ENCODE measurements around the gene TMOD1.

TMOD1 gene

DNA sequence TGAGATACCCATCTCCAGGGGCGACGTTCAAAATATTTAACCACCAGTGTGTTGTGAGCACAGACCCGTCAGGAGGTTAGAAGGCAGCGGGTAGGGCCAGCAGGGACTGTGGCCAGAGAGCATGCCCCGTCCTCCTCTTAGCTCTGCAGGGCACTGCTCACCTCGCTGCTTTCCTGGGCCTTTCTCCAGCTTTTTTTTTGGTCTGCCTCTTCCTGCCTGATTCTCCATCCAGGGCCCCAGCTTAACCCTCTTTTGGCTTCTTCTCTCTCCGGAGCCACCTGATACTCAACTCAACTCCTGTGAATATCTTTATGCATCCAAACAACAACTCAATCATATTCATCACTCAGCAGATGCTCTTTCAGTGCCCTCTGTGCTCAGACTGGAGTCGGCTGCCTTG is 44.0 kb downstream of the TMOD1 start (continued):
- TF ChIP-seq PATZ1 (CRISPR knock-in tag; IDR thresholded peaks at IDR 0.05; ENCODE audit: borderline replicate concordance) (no peak), ZNF8 (CRISPR knock-in tag; IDR thresholded peaks at IDR 0.05) (no peak), TOX (CRISPR knock-in tag; IDR thresholded peaks at IDR 0.05; ENCODE audit: borderline replicate concordance) (no peak), SNAI2 (CRISPR knock-in tag; IDR thresholded peaks at IDR 0.05) (no peak)

- TF ChIP-seq ZFP3 (CRISPR knock-in tag; IDR thresholded peaks at IDR 0.05) (no peak), TSHZ2 (CRISPR knock-in tag; IDR thresholded peaks at IDR 0.05) (no peak), ZNF8 (CRISPR knock-in tag; IDR thresholded peaks at IDR 0.05) (no peak), OSR1 (CRISPR knock-in tag; IDR thresholded peaks at IDR 0.05) (no peak), ESRRG (CRISPR knock-in tag; IDR thresholded peaks at IDR 0.05) (no peak), ZC3H10 (CRISPR knock-in tag; IDR thresholded peaks at IDR 0.05) (no peak), PATZ1 (CRISPR knock-in tag; IDR thresholded peaks at IDR 0.05; ENCODE audit: borderline replicate concordance) (no peak), CSDC2 (CRISPR knock-in tag; IDR thresholded peaks at IDR 0.05) (no peak), RARB (CRISPR knock-in tag; IDR thresholded peaks at IDR 0.05) (no peak)
- TF ChIP-seq, protein P1, sequence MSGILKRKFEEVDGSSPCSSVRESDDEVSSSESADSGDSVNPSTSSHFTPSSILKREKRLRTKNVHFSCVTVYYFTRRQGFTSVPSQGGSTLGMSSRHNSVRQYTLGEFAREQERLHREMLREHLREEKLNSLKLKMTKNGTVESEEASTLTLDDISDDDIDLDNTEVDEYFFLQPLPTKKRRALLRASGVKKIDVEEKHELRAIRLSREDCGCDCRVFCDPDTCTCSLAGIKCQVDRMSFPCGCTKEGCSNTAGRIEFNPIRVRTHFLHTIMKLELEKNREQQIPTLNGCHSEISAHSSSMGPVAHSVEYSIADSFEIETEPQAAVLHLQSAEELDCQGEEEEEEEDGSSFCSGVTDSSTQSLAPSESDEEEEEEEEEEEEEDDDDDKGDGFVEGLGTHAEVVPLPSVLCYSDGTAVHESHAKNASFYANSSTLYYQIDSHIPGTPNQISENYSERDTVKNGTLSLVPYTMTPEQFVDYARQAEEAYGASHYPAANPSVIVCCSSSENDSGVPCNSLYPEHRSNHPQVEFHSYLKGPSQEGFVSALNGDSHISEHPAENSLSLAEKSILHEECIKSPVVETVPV (CRISPR knock-in tag; IDR thresholded peaks at IDR 0.05), result no peak
Measured at GRCh38 chr9:97547098-97547829, 45.8 kb downstream of the TMOD1 start.

DNA sequence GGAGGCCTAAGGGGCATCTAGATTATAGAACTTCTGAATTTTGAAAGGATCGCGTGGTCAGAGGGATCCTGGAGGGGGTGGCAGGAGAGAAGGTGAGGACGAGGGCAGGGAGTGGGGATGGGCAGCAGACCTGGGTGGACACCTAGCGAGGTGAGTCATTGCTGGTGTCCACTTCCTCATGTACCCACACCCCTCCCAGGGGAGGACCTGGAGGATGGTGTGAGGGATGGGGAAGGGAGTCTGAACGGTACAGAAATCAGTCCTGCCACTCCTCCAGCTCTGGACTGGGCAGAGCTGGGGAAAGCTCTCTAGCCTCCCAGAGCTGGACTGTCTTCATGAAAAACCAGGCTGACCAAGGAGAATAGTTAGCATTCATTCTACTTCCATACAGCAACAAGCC is 46.9 kb downstream of the TMOD1 start:
- TF ChIP-seq GLIS3 (CRISPR knock-in tag; IDR thresholded peaks at IDR 0.05) (no peak), ESRRG (CRISPR knock-in tag; IDR thresholded peaks at IDR 0.05) (no peak), BACH2 (CRISPR knock-in tag; IDR thresholded peaks at IDR 0.05; ENCODE audit: borderline replicate concordance) (no peak), ZFP30 (CRISPR knock-in tag; IDR thresholded peaks at IDR 0.05) (no peak), ZNF8 (CRISPR knock-in tag; IDR thresholded peaks at IDR 0.05) (no peak), PATZ1 (CRISPR knock-in tag; IDR thresholded peaks at IDR 0.05; ENCODE audit: borderline replicate concordance) (no peak), TCF4 (CRISPR knock-in tag; IDR thresholded peaks at IDR 0.05; ENCODE audit: borderline replicate concordance) (no peak), SNAI2 (CRISPR knock-in tag; IDR thresholded peaks at IDR 0.05) (no peak), RARB (CRISPR knock-in tag; IDR thresholded peaks at IDR 0.05) (no peak), TOX (CRISPR knock-in tag; IDR thresholded peaks at IDR 0.05; ENCODE audit: borderline replicate concordance) (no peak), PPARA (CRISPR knock-in tag; IDR thresholded peaks at IDR 0.05; ENCODE audit: borderline replicate concordance) (no peak)
- TF ChIP-seq, protein P2, sequence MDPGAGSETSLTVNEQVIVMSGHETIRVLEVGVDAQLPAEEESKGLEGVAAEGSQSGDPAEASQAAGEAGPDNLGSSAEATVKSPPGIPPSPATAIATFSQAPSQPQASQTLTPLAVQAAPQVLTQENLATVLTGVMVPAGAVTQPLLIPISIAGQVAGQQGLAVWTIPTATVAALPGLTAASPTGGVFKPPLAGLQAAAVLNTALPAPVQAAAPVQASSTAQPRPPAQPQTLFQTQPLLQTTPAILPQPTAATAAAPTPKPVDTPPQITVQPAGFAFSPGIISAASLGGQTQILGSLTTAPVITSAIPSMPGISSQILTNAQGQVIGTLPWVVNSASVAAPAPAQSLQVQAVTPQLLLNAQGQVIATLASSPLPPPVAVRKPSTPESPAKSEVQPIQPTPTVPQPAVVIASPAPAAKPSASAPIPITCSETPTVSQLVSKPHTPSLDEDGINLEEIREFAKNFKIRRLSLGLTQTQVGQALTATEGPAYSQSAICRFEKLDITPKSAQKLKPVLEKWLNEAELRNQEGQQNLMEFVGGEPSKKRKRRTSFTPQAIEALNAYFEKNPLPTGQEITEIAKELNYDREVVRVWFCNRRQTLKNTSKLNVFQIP (CRISPR knock-in tag; IDR thresholded peaks at IDR 0.05; ENCODE audit: borderline replicate concordance, low read depth), result no peak
- TF ChIP-seq, protein P3, sequence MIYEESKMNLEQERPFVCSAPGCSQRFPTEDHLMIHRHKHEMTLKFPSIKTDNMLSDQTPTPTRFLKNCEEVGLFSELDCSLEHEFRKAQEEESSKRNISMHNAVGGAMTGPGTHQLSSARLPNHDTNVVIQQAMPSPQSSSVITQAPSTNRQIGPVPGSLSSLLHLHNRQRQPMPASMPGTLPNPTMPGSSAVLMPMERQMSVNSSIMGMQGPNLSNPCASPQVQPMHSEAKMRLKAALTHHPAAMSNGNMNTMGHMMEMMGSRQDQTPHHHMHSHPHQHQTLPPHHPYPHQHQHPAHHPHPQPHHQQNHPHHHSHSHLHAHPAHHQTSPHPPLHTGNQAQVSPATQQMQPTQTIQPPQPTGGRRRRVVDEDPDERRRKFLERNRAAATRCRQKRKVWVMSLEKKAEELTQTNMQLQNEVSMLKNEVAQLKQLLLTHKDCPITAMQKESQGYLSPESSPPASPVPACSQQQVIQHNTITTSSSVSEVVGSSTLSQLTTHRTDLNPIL (CRISPR knock-in tag; IDR thresholded peaks at IDR 0.05; ENCODE audit: low read depth), result no peak
- ATAC-seq, result no peak

More at GRCh38 chr9:97547098-97547829, 45.8 kb downstream of the TMOD1 start:
- ATAC-seq, result no peak

All from SK-N-SH treated with all-trans-retinoic acid at 6 μM for 48 hours (cell line).